Measurements from ENCODE around the gene PGPEP1. TPM values are rescaled to one million over a fixed set of nuclear protein-coding genes. Genes with fewer than 3 reads are reported as not detected.

Gene PGPEP1
- total RNA-seq, 4 donors from 2014 or later: 15.0 to 50.3 (median 28.0) TPM

DNA sequence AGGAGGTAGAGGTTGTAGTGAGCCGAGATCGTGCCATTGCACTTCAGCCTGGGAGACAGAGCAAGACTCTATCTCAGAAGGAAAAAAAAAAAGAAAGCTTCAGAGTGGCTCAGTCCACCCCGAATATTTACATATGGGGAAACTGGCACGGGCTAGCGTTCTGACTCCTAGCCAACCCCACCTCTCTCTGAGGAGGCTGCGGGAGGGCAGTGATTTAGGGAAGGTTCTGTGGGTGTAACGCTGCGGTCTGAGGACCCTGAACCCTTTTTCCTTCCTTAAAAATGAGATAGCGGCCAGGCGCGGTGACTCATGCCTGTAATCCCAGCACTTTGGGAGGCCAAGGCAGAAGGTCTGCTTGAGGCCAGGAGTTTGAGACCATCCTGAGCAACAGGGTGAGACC, 52.0 kb downstream of the PGPEP1 start:
- H3K9me3 ChIP-seq: no peaks in the 10 kb centered on the region
- no peak for DNase-seq (ENCODE audit: extremely low spot score)
- H3K36me3 ChIP-seq: no peaks in the 10 kb centered on the region
- peaks cover 0 to 25% (median 9%) of the 10 kb centered on the region in 4 donors for H3K27me3 ChIP-seq
- intact Hi-C loops (cut with DNase I): no loop called here
- TF ChIP-seq POLR2AphosphoS5 (IDR thresholded peaks at IDR 0.05): no peak
- TF ChIP-seq, protein P1, sequence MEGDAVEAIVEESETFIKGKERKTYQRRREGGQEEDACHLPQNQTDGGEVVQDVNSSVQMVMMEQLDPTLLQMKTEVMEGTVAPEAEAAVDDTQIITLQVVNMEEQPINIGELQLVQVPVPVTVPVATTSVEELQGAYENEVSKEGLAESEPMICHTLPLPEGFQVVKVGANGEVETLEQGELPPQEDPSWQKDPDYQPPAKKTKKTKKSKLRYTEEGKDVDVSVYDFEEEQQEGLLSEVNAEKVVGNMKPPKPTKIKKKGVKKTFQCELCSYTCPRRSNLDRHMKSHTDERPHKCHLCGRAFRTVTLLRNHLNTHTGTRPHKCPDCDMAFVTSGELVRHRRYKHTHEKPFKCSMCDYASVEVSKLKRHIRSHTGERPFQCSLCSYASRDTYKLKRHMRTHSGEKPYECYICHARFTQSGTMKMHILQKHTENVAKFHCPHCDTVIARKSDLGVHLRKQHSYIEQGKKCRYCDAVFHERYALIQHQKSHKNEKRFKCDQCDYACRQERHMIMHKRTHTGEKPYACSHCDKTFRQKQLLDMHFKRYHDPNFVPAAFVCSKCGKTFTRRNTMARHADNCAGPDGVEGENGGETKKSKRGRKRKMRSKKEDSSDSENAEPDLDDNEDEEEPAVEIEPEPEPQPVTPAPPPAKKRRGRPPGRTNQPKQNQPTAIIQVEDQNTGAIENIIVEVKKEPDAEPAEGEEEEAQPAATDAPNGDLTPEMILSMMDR (IDR thresholded peaks at IDR 0.05): no peak
- TF ChIP-seq POLR2A (IDR thresholded peaks at IDR 0.05; ENCODE audit: low read depth): no peak
- no peak for TF ChIP-seq EP300 (IDR thresholded peaks at IDR 0.05)
- WGBS: 71% methylated on average over 10 of the region's 11 CpGs
- H3K4me3 ChIP-seq: no peak overlapping the region
- no peak overlapping the region for H3K27ac ChIP-seq (replicated peaks in 1 of 4)
- H3K4me1 ChIP-seq: peaks cover 8 to 22% (median 19%) of the 10 kb centered on the region in 4 donors

DNA sequence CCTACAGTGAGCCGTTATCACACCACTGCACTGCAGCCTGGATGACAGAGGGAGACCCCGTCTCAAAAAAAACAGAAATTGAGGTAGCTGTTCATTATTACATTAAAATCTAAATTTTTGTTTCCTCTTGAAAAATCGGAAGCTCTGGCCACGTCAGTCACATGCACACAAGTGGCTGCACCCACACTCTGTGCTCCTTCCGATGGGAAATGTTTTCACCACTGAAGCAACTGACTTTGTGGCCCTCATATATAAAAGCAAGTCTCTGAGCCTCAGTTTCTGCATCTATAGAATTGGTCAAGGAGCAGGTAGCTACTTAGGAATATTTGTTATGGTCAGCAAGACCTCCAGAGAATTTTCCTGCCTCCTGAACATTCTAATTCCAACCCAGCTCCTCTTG, 52.5 kb downstream of the PGPEP1 start:
- intact Hi-C loops (cut with DNase I): no loop called here
- 81% methylated on average over 5 of the region's 5 CpGs for WGBS
- no peak overlapping the region for H3K4me3 ChIP-seq

DNA sequence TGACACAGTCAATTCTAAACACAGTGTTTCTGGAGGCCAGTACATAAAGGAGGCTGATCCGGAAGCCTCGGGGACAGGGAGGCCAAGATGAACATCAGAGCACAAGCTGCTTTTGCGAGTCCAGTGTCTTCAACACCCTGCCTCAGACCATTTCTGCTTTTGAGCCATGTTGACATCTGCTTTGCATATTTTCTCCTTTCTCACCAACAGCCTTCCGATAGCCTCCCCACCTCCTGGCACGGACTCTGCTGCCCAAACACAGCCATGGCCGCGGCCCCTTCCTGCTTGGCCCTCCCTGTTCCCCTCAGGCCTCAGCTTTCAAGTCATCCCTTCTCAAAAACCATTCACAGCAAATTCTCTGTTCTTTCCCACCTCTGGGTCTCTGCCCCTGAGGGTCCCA, 53.4 kb downstream of the PGPEP1 start:
- H3K4me3 ChIP-seq: peak overlapping the region in 1 of 4 donors; percentile 5
- peak overlapping the region in 2 of 4 donors; percentile 7 to 13 for H3K27ac ChIP-seq (replicated peaks in 1 of 4)
- peaks cover 0 to 36% (median 11%) of the 10 kb centered on the region in 4 donors for H3K27me3 ChIP-seq
- H3K9me3 ChIP-seq: no peaks in the 10 kb centered on the region
- peaks cover under 1 to 17% (median 13%) of the 10 kb centered on the region in 4 donors for H3K4me1 ChIP-seq
- intact Hi-C loops (cut with DNase I): no loop called here
- TF ChIP-seq EP300 (IDR thresholded peaks at IDR 0.05) (no peak), POLR2AphosphoS5 (IDR thresholded peaks at IDR 0.05) (no peak)
- TF ChIP-seq, protein P1 (IDR thresholded peaks at IDR 0.05): no peak
- H3K36me3 ChIP-seq: no peaks in the 10 kb centered on the region
- DNase-seq (ENCODE audit: extremely low spot score): no peak
- 73% methylated on average over 7 of the region's 7 CpGs for WGBS

More for the DNA sequence above, 52.5 kb downstream of the PGPEP1 start:
- TF ChIP-seq, protein P1 (IDR thresholded peaks at IDR 0.05): no peak
- TF ChIP-seq POLR2A (IDR thresholded peaks at IDR 0.05; ENCODE audit: low read depth): no peak
- TF ChIP-seq EP300 (IDR thresholded peaks at IDR 0.05): no peak
- TF ChIP-seq POLR2AphosphoS5 (IDR thresholded peaks at IDR 0.05): no peak
- Histone ChIP-seq H3K9me3 (no peaks in the 10 kb centered on the region), H3K27ac (replicated peaks in 1 of 4) (peak overlapping the region in 2 of 4 donors; percentile 7 to 13), H3K4me1 (peaks cover 7 to 24% (median 19%) of the 10 kb centered on the region in 4 donors), H3K36me3 (no peaks in the 10 kb centered on the region), H3K27me3 (peaks cover 0 to 30% (median 11%) of the 10 kb centered on the region in 4 donors)
- DNase-seq (ENCODE audit: extremely low spot score): no peak

DNA sequence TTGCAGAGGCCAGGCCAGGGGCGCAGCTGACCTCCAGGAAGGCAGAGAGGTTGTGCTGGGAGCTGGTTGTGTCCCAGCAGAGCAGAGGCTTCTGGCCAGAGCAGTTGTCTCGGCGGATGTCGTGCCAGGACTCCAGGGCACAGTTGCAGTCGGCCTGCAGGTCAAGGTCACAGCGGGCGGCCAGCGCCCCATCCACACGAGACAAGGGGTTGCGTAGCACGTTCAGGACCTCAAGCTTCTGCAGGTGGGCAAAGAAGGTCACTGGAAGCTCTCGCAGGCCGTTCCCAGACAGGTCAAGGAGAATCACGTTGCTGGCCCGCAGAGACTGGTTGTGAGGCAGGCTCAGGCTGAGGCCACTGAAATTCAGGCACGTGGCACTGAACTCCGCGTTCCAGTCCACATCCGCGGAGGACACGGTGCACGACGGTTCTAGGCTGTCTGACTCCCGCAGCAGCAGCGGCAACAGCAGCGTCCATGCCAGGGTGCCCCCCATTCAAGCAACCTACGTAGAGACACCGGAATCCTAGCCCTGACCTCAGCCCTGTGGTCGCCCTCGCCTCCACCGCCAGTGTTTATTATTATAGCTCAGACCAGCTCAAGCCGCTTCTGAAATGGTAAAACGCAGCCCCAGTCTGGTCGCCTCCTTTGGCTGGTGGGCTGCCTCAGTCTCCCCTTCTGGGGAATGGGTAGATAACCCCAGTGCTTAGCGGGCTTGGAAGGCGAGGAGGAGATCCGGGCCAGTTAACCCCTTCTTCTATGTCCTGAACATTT, 56.3 kb downstream of the PGPEP1 start:
- TF ChIP-seq, protein P1 (IDR thresholded peaks at IDR 0.05): no peak
- Histone ChIP-seq H3K4me3 (peak overlapping the region; percentile 24 to 52 (median 39)), H3K4me1 (peaks cover 0 to 20% (median 14%) of the 10 kb centered on the region in 4 donors), H3K36me3 (no peaks in the 10 kb centered on the region), H3K9me3 (no peaks in the 10 kb centered on the region), H3K27me3 (peaks cover 0 to 36% (median 11%) of the 10 kb centered on the region in 4 donors), H3K27ac (replicated peaks in 1 of 4) (no peak overlapping the region)
- DNase-seq (ENCODE audit: extremely low spot score): no peak
- 47% methylated on average over 19 of the region's 37 CpGs for whole genome bisulfite sequencing
- intact Hi-C loops (cut with DNase I): no loop called here

Data from esophagus muscularis mucosa (tissue), 4 donors.